ENCODE data around the gene ATXN2. TPM values are rescaled to one million over a fixed set of nuclear protein-coding genes. Genes with fewer than 3 reads are reported as not detected.

The ATXN2 gene
- total RNA-seq, 1 experiment from 2014 or later, result 72.9 TPM

GRCh38 chr12:111582133-111582747 lies 16.9 kb downstream of the ATXN2 start:
- Histone ChIP-seq H4K8ac (replicated peaks; ENCODE audit: insufficient read length, low read depth, low read length) (no peak overlapping the region), H2BK120ac (ENCODE audit: low read depth, low read length, poor library complexity, severe bottlenecking) (no peak overlapping the region), H3T11ph (ENCODE audit: low read length) (no peak overlapping the region), H3K4me1 (ENCODE audit: insufficient read depth, low read length) (no peaks in the 10 kb centered on the region), H3K9me3 (ENCODE audit: control insufficient read depth, low read depth, low read length) (no peaks in the 10 kb centered on the region), H3K56ac (ENCODE audit: insufficient read length, low read depth, low read length) (no peak overlapping the region), H2BK15ac (ENCODE audit: low read depth, low read length) (no peak overlapping the region), H4K91ac (ENCODE audit: insufficient read length, low read depth, low read length) (no peak overlapping the region), H4K20me1 (ENCODE audit: control insufficient read depth, insufficient read depth, insufficient read length) (no peaks in the 10 kb centered on the region), H3K18ac (ENCODE audit: insufficient read length, low read depth, low read length) (no peak overlapping the region), H2BK12ac (ENCODE audit: insufficient read length, low read depth, low read length) (no peak overlapping the region), H3K27me3 (ENCODE audit: insufficient read depth, low read length) (no peaks in the 10 kb centered on the region), H3K79me2 (ENCODE audit: insufficient read depth, low read length) (peaks cover 27% of the 10 kb centered on the region; the same call in 1 of the 2 replicates), H3K27ac (ENCODE audit: insufficient read length, low read depth, low read length) (no peak overlapping the region), H3K23ac (ENCODE audit: insufficient read length, low read depth, low read length) (no peak overlapping the region), H2BK20ac (ENCODE audit: low read depth, low read length, poor library complexity, severe bottlenecking) (no peak overlapping the region), H3K4me2 (ENCODE audit: insufficient read depth, insufficient read length, low read length) (no peak overlapping the region), H3K79me1 (ENCODE audit: insufficient read depth, low read depth, low read length, poor library complexity, severe bottlenecking) (peaks cover 9% of the 10 kb centered on the region), H3K9ac (ENCODE audit: extremely low read depth, insufficient read length, low read length) (no peak overlapping the region), H3K4ac (ENCODE audit: low read depth, low read length) (no peak overlapping the region), H2AFZ (ENCODE audit: low read length) (no peak overlapping the region), H2BK5ac (ENCODE audit: insufficient read length, low read length) (no peak overlapping the region), H3K14ac (ENCODE audit: insufficient read depth, low read length) (no peak overlapping the region), H4K5ac (ENCODE audit: insufficient read length, low read depth, low read length) (no peak overlapping the region), H3K23me2 (ENCODE audit: insufficient read length, low read depth, low read length, poor library complexity, severe bottlenecking) (no peaks in the 10 kb centered on the region), H2AK5ac (ENCODE audit: insufficient read length, low read length) (no peak overlapping the region)
- peaks cover 6 to 18% (median 6%) of the 10 kb centered on the region in 3 experiments; a peak in 6 of 7 replicates for H3K36me3 Mint-ChIP-seq (ENCODE audit: insufficient read depth in 1 of 3, low read depth in 3 of 3)
- no peak overlapping the region; a peak in 1 of 5 replicates for H3K4me3 Mint-ChIP-seq
- peak overlapping the region in 1 of 3 experiments; percentile 56; a peak in 2 of 7 replicates for H3K27ac Mint-ChIP-seq
- DNase-seq, result no peak
- H3K4me1 Mint-ChIP-seq, result peaks cover 0 to 3% of the 10 kb centered on the region in 2 experiments; a peak in 1 of 4 replicates
- no peaks in the 10 kb centered on the region for H3K9me3 Mint-ChIP-seq
- TF ChIP-seq CTCF (conservative IDR thresholded peaks at IDR 0.05), result no peak
- H3K27me3 Mint-ChIP-seq (ENCODE audit: low read depth), result no peaks in the 10 kb centered on the region
- WGBS (ENCODE audit: extremely low coverage, insufficient read length, low lambda C conversion rate), result no CpG with 5 or more reads among the region's 12 CpGs

All from H9 (cell line).